SK-N-MC (cell line): ENCODE data around the gene PSMC3.

ENCODE experiments used
- EZH2 ChIP-seq: fragments of 200-600 bp; sonication (generic); IDR thresholded peaks from one replicate; pipeline ENCODE4 v1.6.1; 2017; ENCODE audit warnings: antibody characterized with exemption
- POLR2AphosphoS5 ChIP-seq: IDR thresholded peaks from 2 replicates; pipeline ENCODE4 v1.6.1; 2012; ENCODE audit warnings: mild to moderate bottlenecking, low read depth, low read length, borderline replicate concordance

DNA sequence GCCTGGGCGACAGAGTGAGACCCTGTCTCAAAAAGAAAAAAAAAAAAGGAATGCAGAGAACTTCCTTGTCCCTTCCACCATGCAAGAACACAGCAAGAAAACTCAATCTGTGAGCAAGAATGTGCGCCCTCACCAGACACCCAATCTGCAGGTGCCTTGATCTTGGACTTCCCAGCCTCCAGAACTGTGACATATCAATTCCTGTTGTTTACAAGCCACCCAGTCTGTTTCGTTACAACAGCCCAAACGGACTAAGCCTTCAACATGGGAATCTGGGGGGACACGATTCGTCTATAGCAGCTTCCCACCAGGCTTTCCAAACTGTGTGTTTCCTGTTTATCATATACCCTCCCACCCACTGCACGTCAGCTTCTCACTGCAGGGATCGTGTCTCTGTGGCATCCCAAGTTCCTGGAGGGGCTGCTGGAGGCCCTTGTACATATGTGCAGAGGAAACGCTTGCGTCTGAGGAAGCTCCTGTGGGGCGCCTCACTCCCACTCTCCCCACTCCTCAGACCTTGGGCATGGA, 11.0 kb upstream of the PSMC3 start:
- no peak for TF ChIP-seq EZH2
- TF ChIP-seq POLR2AphosphoS5: no peak
